ENCODE results near the gene NDUFS2.

NDUFS2 gene

DNA sequence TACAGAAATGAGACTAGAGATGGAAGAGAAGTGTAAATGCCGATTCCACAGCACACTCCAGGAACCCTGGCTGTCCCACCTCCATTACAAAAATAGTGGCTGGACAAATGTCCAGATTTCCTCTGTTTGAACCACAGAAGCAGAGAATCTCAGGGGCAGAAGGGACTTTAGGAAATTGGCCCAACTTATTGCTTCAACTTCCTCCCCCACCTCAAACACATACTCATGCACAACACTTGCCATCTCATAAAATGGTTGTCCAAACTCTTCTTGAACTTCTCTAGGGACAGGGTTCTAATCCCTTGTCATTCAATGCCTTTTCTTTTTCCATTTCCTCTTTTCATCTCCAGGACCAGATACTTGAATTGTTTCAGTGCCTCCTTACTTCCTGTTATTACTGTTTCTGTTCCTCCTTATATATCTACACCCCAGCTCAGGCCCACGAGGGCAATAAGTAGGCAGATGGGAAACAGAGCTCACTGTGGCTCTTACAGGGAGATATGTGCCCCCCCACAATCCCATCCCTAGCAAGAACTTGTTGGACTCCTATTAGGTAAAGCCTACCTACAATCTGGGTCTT, 16.3 kb upstream of the NDUFS2 start:
- peak; percentile 30 for DNase-seq (ENCODE audit: low read depth)
- no peak overlapping the region for H3K4me3 ChIP-seq (ENCODE audit: control insufficient read depth, low read depth, low read length)
- TF ChIP-seq, protein P1, sequence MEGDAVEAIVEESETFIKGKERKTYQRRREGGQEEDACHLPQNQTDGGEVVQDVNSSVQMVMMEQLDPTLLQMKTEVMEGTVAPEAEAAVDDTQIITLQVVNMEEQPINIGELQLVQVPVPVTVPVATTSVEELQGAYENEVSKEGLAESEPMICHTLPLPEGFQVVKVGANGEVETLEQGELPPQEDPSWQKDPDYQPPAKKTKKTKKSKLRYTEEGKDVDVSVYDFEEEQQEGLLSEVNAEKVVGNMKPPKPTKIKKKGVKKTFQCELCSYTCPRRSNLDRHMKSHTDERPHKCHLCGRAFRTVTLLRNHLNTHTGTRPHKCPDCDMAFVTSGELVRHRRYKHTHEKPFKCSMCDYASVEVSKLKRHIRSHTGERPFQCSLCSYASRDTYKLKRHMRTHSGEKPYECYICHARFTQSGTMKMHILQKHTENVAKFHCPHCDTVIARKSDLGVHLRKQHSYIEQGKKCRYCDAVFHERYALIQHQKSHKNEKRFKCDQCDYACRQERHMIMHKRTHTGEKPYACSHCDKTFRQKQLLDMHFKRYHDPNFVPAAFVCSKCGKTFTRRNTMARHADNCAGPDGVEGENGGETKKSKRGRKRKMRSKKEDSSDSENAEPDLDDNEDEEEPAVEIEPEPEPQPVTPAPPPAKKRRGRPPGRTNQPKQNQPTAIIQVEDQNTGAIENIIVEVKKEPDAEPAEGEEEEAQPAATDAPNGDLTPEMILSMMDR (conservative IDR thresholded peaks at IDR 0.05; ENCODE audit: control insufficient read depth, insufficient read depth, low read depth, low read length) = no peak

DNA sequence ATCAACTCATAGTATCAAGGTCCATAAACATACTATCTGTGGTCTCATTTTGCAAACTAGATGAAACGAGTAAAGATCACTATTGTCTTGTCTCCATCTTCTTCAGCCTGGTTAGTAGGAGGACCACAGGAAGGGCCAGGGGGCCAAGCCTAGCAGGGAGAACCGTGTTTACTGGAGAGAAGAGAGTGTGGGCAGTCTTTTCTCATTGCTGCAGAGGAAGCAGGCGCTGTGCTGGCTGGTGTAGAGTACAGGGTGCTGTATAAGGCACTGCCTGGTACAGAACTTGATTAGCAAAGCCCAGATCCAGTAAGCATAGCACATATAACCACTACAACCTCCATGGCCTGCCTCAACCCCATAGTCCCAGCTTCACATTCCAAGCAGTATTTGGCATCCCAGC, 14.9 kb upstream of the NDUFS2 start:
- TF ChIP-seq, protein P1 (conservative IDR thresholded peaks at IDR 0.05; ENCODE audit: control insufficient read depth, insufficient read depth, low read depth, low read length) = no peak
- DNase-seq (ENCODE audit: low read depth) = peak; percentile 24
- no peak overlapping the region for H3K4me3 ChIP-seq (ENCODE audit: control insufficient read depth, low read depth, low read length)

DNA sequence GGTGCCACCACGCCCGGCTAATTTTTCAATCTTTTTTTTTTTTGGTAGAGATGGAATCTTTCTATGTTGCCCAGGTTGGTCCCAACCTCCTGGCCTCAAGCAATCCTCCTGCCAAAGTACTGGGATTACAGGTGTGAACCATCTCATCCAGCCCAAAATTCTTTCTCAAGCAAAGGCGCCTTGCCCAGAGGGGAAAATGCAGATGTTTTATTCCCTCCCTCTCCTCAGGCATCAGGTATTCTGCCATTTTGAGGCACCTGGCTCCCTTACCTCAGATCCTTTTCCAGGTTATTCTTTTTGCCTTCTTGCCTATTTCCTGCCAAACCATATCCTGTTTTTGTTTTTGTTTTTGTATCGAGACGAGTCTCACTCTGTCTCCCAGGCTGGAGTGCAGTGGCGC, 13.8 kb upstream of the NDUFS2 start:
- no peak overlapping the region for H3K4me3 ChIP-seq (ENCODE audit: control insufficient read depth, low read depth, low read length)
- DNase-seq (ENCODE audit: low read depth) = no peak
- TF ChIP-seq, protein P1 (conservative IDR thresholded peaks at IDR 0.05; ENCODE audit: control insufficient read depth, insufficient read depth, low read depth, low read length) = no peak

DNA sequence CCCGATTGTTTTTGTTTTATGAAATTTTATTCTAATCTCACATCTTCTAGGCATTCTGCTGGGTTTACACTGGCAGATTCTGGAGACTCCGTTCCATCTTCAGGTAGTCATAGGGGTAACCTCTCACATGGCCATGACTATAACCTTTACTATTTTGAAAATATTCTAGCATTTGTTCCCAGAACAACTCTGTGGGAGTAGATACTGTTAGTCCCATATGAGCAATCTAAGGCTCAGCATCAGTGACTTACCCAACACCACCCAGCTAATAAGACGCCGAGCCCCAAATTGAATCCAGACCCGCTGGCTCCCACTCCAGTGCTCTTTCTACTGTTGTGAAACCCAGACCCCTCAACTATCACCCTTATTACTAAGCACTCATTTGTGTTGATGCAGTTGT, 13.1 kb upstream of the NDUFS2 start:
- TF ChIP-seq, protein P1 (conservative IDR thresholded peaks at IDR 0.05; ENCODE audit: control insufficient read depth, insufficient read depth, low read depth, low read length) = no peak
- DNase-seq (ENCODE audit: low read depth) = peak; percentile 99
- H3K4me3 ChIP-seq (ENCODE audit: control insufficient read depth, low read depth, low read length) = no peak overlapping the region

DNA sequence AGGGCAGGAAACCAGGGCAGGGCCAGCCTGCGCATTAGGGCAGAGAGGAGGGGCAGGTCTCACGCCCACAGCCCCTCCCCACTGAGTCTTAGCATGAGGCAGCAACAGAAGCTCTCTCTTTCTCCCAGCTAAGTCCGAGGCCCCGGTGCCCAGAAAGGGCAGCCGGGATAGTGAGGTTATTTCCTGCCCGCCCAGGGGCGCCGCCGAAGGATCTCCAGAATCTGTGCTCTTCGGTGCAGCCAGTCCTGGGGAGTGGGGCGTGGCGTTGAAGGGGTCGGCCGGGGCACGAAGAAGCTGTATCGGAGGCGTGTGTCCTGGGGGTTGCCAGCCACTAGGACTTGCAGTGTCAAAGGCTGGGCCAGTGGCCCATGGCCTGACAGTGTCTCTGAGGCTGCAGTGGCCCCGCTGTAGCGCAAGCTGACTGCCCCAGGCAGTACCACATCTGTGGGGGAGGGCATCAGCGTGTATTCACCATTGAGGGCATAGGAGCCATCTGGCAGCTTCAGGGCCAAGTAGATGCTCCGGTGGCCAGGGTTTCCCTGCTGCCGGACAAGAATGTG, 11.1 kb upstream of the NDUFS2 start:
- peak; percentile 33 for DNase-seq (ENCODE audit: low read depth)
- no peak overlapping the region for H3K4me3 ChIP-seq (ENCODE audit: control insufficient read depth, low read depth, low read length)
- TF ChIP-seq, protein P1 (conservative IDR thresholded peaks at IDR 0.05; ENCODE audit: control insufficient read depth, insufficient read depth, low read depth, low read length) = no peak

DNA sequence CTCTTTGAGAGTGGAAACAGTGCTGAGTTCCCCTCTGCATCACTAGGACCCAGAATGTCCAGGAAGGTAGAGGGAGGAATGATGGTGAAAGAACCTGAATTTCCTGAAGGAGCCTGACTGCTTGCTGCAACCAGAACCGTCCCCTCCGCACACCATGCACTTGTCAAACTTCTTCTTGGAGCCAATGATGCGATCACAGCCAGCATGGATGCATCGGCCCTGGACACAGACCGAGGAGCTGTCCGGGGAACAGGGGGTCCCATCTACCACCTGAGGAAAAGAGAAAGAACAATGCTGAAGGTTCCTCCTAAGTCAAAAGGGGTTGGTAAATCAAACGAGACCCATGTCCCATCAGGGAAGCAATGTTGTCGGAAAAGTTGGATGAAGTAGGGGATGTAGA, 10.2 kb upstream of the NDUFS2 start:
- no peak overlapping the region for H3K4me3 ChIP-seq (ENCODE audit: control insufficient read depth, low read depth, low read length)
- TF ChIP-seq, protein P1 (conservative IDR thresholded peaks at IDR 0.05; ENCODE audit: control insufficient read depth, insufficient read depth, low read depth, low read length) = no peak
- DNase-seq (ENCODE audit: low read depth) = no peak

All from fibroblast of mammary gland (primary cell).